GM10847 (cell line): Measurements from ENCODE around the gene F11R.

Experiments
- POLR2A ChIP-seq: IDR thresholded peaks from 2 replicates; pipeline ENCODE4 v1.6.1; 2011; ENCODE audit not compliant: insufficient read length; ENCODE audit errors: extremely low read depth

Gene F11R

GRCh38 chr1:160987359-160988050, 33.4 kb downstream of the F11R start:
- TF ChIP-seq POLR2A, result no peak

GRCh38 chr1:160985723-160986122, 35.2 kb downstream of the F11R start:
- no peak for TF ChIP-seq POLR2A

GRCh38 chr1:160981584-160982411, 39.2 kb downstream of the F11R start:
- no peak for TF ChIP-seq POLR2A

- TF ChIP-seq POLR2A, result no peak
These were observed 41.7 kb downstream of the F11R start for GRCh38 chr1:160979286-160979685.

- no peak for TF ChIP-seq POLR2A
These were observed 42.4 kb downstream of the F11R start for GRCh38 chr1:160978510-160978927.

GRCh38 chr1:160975026-160975425, 45.9 kb downstream of the F11R start:
- no peak for TF ChIP-seq POLR2A

- no peak for TF ChIP-seq POLR2A
These were observed 47.5 kb downstream of the F11R start for GRCh38 chr1:160973491-160973890.

- TF ChIP-seq POLR2A, result no peak
These were observed 48.0 kb downstream of the F11R start for GRCh38 chr1:160972939-160973338.

- no peak for TF ChIP-seq POLR2A
These were observed 49.3 kb downstream of the F11R start for GRCh38 chr1:160971618-160972056.

- no peak for TF ChIP-seq POLR2A
These were observed 57.4 kb downstream of the F11R start for GRCh38 chr1:160963521-160963920.

GRCh38 chr1:160961419-160961818, 59.5 kb downstream of the F11R start:
- no peak for TF ChIP-seq POLR2A

- no peak for TF ChIP-seq POLR2A
These were observed 64.0 kb downstream of the F11R start for GRCh38 chr1:160956966-160957365.

GRCh38 chr1:160954158-160955104, 66.5 kb downstream of the F11R start, which contains the start of gene ITLN2:
Gene ITLN2 (minus strand): TSS chr1:160954809. CDS start chr1:160954741, 68 bp downstream.
- no peak for TF ChIP-seq POLR2A

- TF ChIP-seq POLR2A, result no peak
These were observed 67.9 kb downstream of the F11R start for GRCh38 chr1:160953030-160953429.

GRCh38 chr1:160952129-160952510, 68.8 kb downstream of the F11R start:
- no peak for TF ChIP-seq POLR2A

- TF ChIP-seq POLR2A, result no peak
These were observed 69.4 kb downstream of the F11R start for GRCh38 chr1:160951443-160952128.
